Measurements from ENCODE around the gene UBAP2.

Gene UBAP2

GRCh38 chr9:34048727-34049629 lies at the start of gene UBAP2:
Gene UBAP2, minus strand, starts transcription at chr9:34048887. Its CDS starts 31,739 bp downstream, at chr9:34017148.
- peak; percentile 82 for DNase-seq (ENCODE audit: low spot score)

- no peak for DNase-seq (ENCODE audit: low spot score)
Measured at GRCh38 chr9:34098307-34098706, 49.6 kb upstream of the UBAP2 start.

- no peak for DNase-seq (ENCODE audit: low spot score)
Measured at GRCh38 chr9:34097865-34098264, 49.2 kb upstream of the UBAP2 start.

GRCh38 chr9:34096751-34097150 lies 48.1 kb upstream of the UBAP2 start:
- DNase-seq (ENCODE audit: low spot score), result no peak

GRCh38 chr9:34093578-34093977 lies 44.9 kb upstream of the UBAP2 start:
- DNase-seq (ENCODE audit: low spot score), result no peak

GRCh38 chr9:34089311-34089710 lies 40.6 kb upstream of the UBAP2 start:
- DNase-seq (ENCODE audit: low spot score), result no peak

- no peak for DNase-seq (ENCODE audit: low spot score)
Measured at GRCh38 chr9:34087370-34087769, 38.7 kb upstream of the UBAP2 start.

GRCh38 chr9:34086864-34087263 lies 38.2 kb upstream of the UBAP2 start:
- DNase-seq (ENCODE audit: low spot score), result no peak

- DNase-seq (ENCODE audit: low spot score), result no peak
Measured at GRCh38 chr9:34085581-34086500, 37.2 kb upstream of the UBAP2 start.

GRCh38 chr9:34084562-34084961 lies 35.9 kb upstream of the UBAP2 start:
- DNase-seq (ENCODE audit: low spot score), result no peak

- DNase-seq (ENCODE audit: low spot score), result no peak
Measured at GRCh38 chr9:34079181-34079580, 30.5 kb upstream of the UBAP2 start.

GRCh38 chr9:34072868-34073590 lies 24.3 kb upstream of the UBAP2 start:
- peak; percentile 43 for DNase-seq (ENCODE audit: low spot score)

- no peak for DNase-seq (ENCODE audit: low spot score)
Measured at GRCh38 chr9:34072410-34072809, 23.7 kb upstream of the UBAP2 start.

- no peak for DNase-seq (ENCODE audit: low spot score)
Measured at GRCh38 chr9:34070606-34071324, 22.1 kb upstream of the UBAP2 start.

- DNase-seq (ENCODE audit: low spot score), result no peak
Measured at GRCh38 chr9:34069831-34070230, 21.1 kb upstream of the UBAP2 start.

GRCh38 chr9:34065541-34065940 lies 16.9 kb upstream of the UBAP2 start:
- DNase-seq (ENCODE audit: low spot score), result no peak

- no peak for DNase-seq (ENCODE audit: low spot score)
Measured at GRCh38 chr9:34059954-34060353, 11.3 kb upstream of the UBAP2 start.

- no peak for DNase-seq (ENCODE audit: low spot score)
Measured at GRCh38 chr9:34059281-34059680, 10.6 kb upstream of the UBAP2 start.

GRCh38 chr9:34049630-34050384 lies 1.1 kb upstream of the UBAP2 start:
- DNase-seq (ENCODE audit: low spot score), result no peak

- peak; percentile 41 for DNase-seq (ENCODE audit: low spot score)
Measured at GRCh38 chr9:34047864-34048726, 592 bp downstream of the UBAP2 start.
